Spleen (tissue), 11 donors: ENCODE results near the gene PARP14. TPM values are rescaled to one million over a fixed set of nuclear protein-coding genes. Genes with fewer than 3 reads are reported as not detected.

Source experiments
- DNase-seq: peaks from one replicate; pipeline ENCODE4 v3.0.0-alpha.2; 2020
- H3K27ac ChIP-seq, 8 donors: fragments of 200-600 bp; sonication (generic) in 7 of 8; 1 replicate in 4 of 8; 2 replicates in 4 of 8; pipeline versions ENCODE4 v1.5.0 to v1.8.0; 2016 to 2021; ENCODE audit warnings: inconsistent platforms in 4 of 8, mild to moderate bottlenecking in 4 of 8, moderate library complexity in 1 of 8
- H3K27me3 ChIP-seq, 7 donors: fragments of 200-600 bp; sonication (generic) in 6 of 7; replicated peaks in 1 of 7; 1 replicate in 4 of 7; 2 replicates in 3 of 7; pipeline versions ENCODE4 v1.5.0 to v1.8.0; 2016 to 2021; ENCODE audit warnings: inconsistent platforms in 3 of 7, mild to moderate bottlenecking in 1 of 7
- H3K36me3 ChIP-seq, 6 donors: fragments of 200-600 bp; sonication (generic) in 5 of 6; 1 replicate in 4 of 6; 2 replicates in 2 of 6; pipeline versions ENCODE4 v1.5.0 to v1.8.0; 2016 to 2021; ENCODE audit warnings: inconsistent platforms in 2 of 6
- H3K4me1 ChIP-seq, 6 donors: fragments of 200-600 bp; sonication (generic) in 5 of 6; 1 replicate in 3 of 6; 2 replicates in 3 of 6; pipeline versions ENCODE4 v1.5.0 to v1.8.0; 2016 to 2021; ENCODE audit warnings: inconsistent platforms in 3 of 6
- H3K4me3 ChIP-seq, 8 donors: fragments of 200-600 bp; sonication (generic) in 7 of 8; 1 replicate in 4 of 8; 2 replicates in 4 of 8; pipeline versions ENCODE4 v1.5.0 to v1.8.0; 2016 to 2021; ENCODE audit warnings: inconsistent platforms in 4 of 8, mild to moderate bottlenecking in 4 of 8, moderate library complexity in 2 of 8
- H3K9me3 ChIP-seq, 8 donors: fragments of 200-600 bp; sonication (generic) in 7 of 8; 1 replicate in 4 of 8; 2 replicates in 4 of 8; pipeline versions ENCODE4 v1.5.0 to v1.8.0; 2016 to 2021; ENCODE audit warnings: inconsistent platforms in 4 of 8
- CTCF ChIP-seq, 11 experiments: fragments of 200-600 bp in 7 of 11; fragments of 450-650 bp in 4 of 11; sonication (generic) in 4 of 11; IDR thresholded peaks in 8 of 11; conservative IDR thresholded peaks in 3 of 11; 1 replicate in 7 of 11; 2 replicates in 4 of 11; pipeline versions ENCODE4 v1.4.0 to v1.8.0; 2016 to 2021; ENCODE audit warnings: antibody characterized with exemption in 11 of 11, inconsistent platforms in 4 of 11, mild to moderate bottlenecking in 1 of 11
- POLR2A ChIP-seq, 3 donors: fragments of 450-650 bp; IDR thresholded peaks; one replicate each; pipeline ENCODE4 v1.5.1; 2017; ENCODE audit warnings: antibody characterized with exemption in 3 of 3, mild to moderate bottlenecking in 1 of 3
- POLR2AphosphoS5 ChIP-seq, 3 donors: sonication (generic); formaldehyde crosslinking; IDR thresholded peaks; one replicate each; pipeline ENCODE4 v1.5.1; 2017; ENCODE audit warnings: antibody characterized with exemption in 3 of 3
- WGBS, 5 donors: extraction: QIAGEN DNeasy Blood & Tissue Kit in 3 of 5; methylation state at CpG; one replicate each; pipeline versions ENCODE4 v1.1.5 to v1.1.7; 2013 to 2018; 5-methylcytosine and 5-hydroxymethylcytosine counted together
- intact Hi-C: fragments of 100-400 bp; cut with DNase I; formaldehyde crosslinking; loops from one replicate; pipeline ENCODE4 v1.15.0; 2023; ENCODE audit warnings: low total_unique reads
- polyA plus RNA-seq, 3 donors: library from polyadenylated mRNA; stranded (reverse); fragments of 200-250 nt; gene quantifications; one replicate each; pipeline ENCODE4 v1.2.1, GENCODE V29; 2013
- total RNA-seq, 7 donors: library from RNA; depleted of rRNA in 3 of 7; stranded (reverse); fragments of >200 nt in 3 of 7; fragmentation: NEBNext Ultra II Directional in 4 of 7; extraction: Animal tissue kit (Norgen Biotek cat#: 25700) in 4 of 7; gene quantifications; one replicate each; pipeline versions ENCODE4 v1.1.0 to v1.2.1, GENCODE V29; 2016 to 2021
- donor health status: healthy with polysubstance abuse.
- donor health status: DM: no; HTN: no; CAD: no; lungs with moderate emphysema.
- donor health status: DM: no; HTN: no; CAD: no.
- donor health status: Bipolar disorder and iron deficiency.
- donor health status: healthy.
- donor health status: DM: no; HTN: no; CAD: no.
- donor health status: DM: yes; HTN: yes; CAD: no.

Gene PARP14
- total and polyA plus RNA-seq, 10 donors, result 17.4 to 187 (median 153) TPM

- no peak for DNase-seq
- Histone ChIP-seq H3K9me3 (peaks cover 0 to 7% (median 2%) of the 10 kb centered on the region in 8 donors), H3K4me1 (peaks cover 0 to under 1% (median 0%) of the 10 kb centered on the region in 6 donors), H3K27ac (no peak overlapping the region), H3K4me3 (no peak overlapping the region), H3K36me3 (peaks cover under 1 to 76% (median 25%) of the 10 kb centered on the region in 6 donors), H3K27me3 (no peaks in the 10 kb centered on the region)
- 93 to 97% (median 96%) methylated on average over 3 of the region's 3 CpGs for WGBS, 5 donors
- TF ChIP-seq CTCF (IDR thresholded peaks at IDR 0.05 in 8 of 11, conservative IDR thresholded peaks at IDR 0.05 in 3 of 11) (no peak), POLR2AphosphoS5 (IDR thresholded peaks at IDR 0.05) (peak in 1 of 3 donors; percentile 41)
- intact Hi-C loops, result no loop called here
These were observed 46.7 kb downstream of the PARP14 start for GRCh38 chr3:122727294-122727693.

DNA sequence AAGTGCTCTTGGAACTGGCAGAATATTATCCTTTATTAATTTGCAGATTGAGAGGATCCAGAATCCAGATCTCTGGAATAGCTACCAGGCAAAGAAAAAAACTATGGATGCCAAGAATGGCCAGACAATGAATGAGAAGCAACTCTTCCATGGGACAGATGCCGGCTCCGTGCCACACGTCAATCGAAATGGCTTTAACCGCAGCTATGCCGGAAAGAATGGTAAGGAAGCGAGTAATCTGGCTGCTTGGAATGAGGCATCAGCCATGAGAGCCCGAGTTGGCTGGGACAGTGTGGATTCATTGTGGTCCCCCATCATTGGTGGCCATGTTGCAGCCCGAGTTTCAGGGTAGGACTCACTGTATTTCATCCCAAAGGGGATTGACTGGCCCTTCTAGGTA is 47.1 kb downstream of the PARP14 start:
- intact Hi-C loops, result no loop called here
- Histone ChIP-seq H3K9me3 (peaks cover 0 to 7% (median 2%) of the 10 kb centered on the region in 8 donors), H3K36me3 (peaks cover 0 to 72% (median 21%) of the 10 kb centered on the region in 6 donors), H3K4me3 (no peak overlapping the region), H3K4me1 (no peaks in the 10 kb centered on the region), H3K27ac (no peak overlapping the region), H3K27me3 (no peaks in the 10 kb centered on the region)
- no peak for DNase-seq
- 92 to 98% (median 98%) methylated on average over 9 of the region's 9 CpGs for WGBS, 5 donors
- TF ChIP-seq POLR2AphosphoS5 (IDR thresholded peaks at IDR 0.05), result peak in 2 of 3 donors; percentile 14 to 27
- no peak for TF ChIP-seq CTCF (IDR thresholded peaks at IDR 0.05 in 8 of 11, conservative IDR thresholded peaks at IDR 0.05 in 3 of 11)
- TF ChIP-seq POLR2A (IDR thresholded peaks at IDR 0.05), result no peak

- H3K4me1 ChIP-seq, result no peaks in the 10 kb centered on the region
- intact Hi-C loops, result no loop called here
- H3K27ac ChIP-seq, result no peak overlapping the region
- no peak for DNase-seq
- peaks cover 0 to 71% (median 18%) of the 10 kb centered on the region in 6 donors for H3K36me3 ChIP-seq
- peaks cover 0 to 7% (median 2%) of the 10 kb centered on the region in 8 donors for H3K9me3 ChIP-seq
- no peaks in the 10 kb centered on the region for H3K27me3 ChIP-seq
- no peak overlapping the region for H3K4me3 ChIP-seq
- TF ChIP-seq POLR2A (IDR thresholded peaks at IDR 0.05) (no peak), POLR2AphosphoS5 (IDR thresholded peaks at IDR 0.05) (no peak), CTCF (IDR thresholded peaks at IDR 0.05 in 8 of 11, conservative IDR thresholded peaks at IDR 0.05 in 3 of 11) (no peak)
- 92 to 97% (median 96%) methylated on average over 3 of the region's 3 CpGs for WGBS, 5 donors
These were observed 47.5 kb downstream of the PARP14 start for GRCh38 chr3:122728186-122728585.

DNA sequence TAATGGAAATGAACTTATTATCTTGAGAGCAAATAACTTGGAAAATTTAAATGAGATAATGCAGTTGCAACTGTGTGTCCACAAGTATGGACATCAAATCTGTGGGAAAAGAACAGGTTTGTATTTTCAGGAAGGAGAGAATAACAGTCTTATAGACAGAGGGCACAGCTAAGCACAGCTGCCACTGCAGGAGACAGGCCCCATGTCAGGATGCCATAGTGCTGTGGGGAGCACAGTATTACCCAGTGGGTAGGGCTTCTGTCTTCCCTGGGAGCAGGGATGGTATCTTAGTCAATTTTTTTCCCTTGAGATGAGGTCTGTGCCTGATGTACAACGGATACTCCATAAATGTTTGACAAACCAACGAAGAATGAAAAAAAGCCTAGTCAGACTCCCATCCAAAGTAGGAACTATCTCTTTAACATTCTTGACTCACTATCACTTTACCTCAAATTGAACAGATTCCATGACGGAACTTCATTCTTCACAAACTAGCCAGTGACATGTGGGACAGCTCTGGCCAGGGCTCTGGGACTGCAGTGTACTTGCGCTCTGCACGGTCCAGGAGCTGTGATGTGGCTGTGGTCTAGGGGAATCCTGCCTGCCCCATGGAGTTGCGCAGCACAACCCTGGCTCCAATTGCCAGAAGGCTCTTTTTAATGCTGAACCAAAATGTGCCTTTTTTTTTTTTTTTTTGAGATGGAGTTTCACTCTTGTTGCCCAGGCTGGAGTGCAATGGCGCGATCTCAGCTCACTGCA is 48.3 kb downstream of the PARP14 start:
- H3K36me3 ChIP-seq, result peaks cover 0 to 75% (median 18%) of the 10 kb centered on the region in 6 donors
- no peak overlapping the region for H3K27ac ChIP-seq
- peaks cover 0 to 7% (median 2%) of the 10 kb centered on the region in 8 donors for H3K9me3 ChIP-seq
- TF ChIP-seq CTCF (IDR thresholded peaks at IDR 0.05 in 8 of 11, conservative IDR thresholded peaks at IDR 0.05 in 3 of 11), result no peak
- TF ChIP-seq POLR2A (IDR thresholded peaks at IDR 0.05), result no peak
- peak; percentile 18 to 25 (median 24) for TF ChIP-seq POLR2AphosphoS5 (IDR thresholded peaks at IDR 0.05)
- H3K27me3 ChIP-seq, result no peaks in the 10 kb centered on the region
- no peaks in the 10 kb centered on the region for H3K4me1 ChIP-seq
- intact Hi-C loops, result no loop called here
- DNase-seq, result no peak
- H3K4me3 ChIP-seq, result no peak overlapping the region
- WGBS, 5 donors, result 91 to 97% (median 96%) methylated on average over 8 of the region's 8 CpGs
